Stimulated activated CD8-positive, alpha-beta memory T cell treated with anti-CD3 and anti-CD28 coated beads, Interleukin-4, amount 100 ng/mL, for 1 hour (primary cell): ENCODE results near the gene MGAT4C.

Experiments used
- DNase-seq, 2 donors: peaks; one replicate each; pipeline ENCODE4 v3.0.0-alpha.2; 2020; ENCODE audit warnings: low read depth in 2 of 2, low spot score in 1 of 2

Gene MGAT4C

GRCh38 chr12:85985996-85986395 lies 270.2 kb downstream of the MGAT4C start:
- DNase-seq: no peak

GRCh38 chr12:85983601-85984000 lies 272.6 kb downstream of the MGAT4C start:
- DNase-seq: no peak

GRCh38 chr12:85979641-85980040 lies 276.6 kb downstream of the MGAT4C start:
- no peak for DNase-seq

GRCh38 chr12:85975716-85976115 lies 280.5 kb downstream of the MGAT4C start:
- DNase-seq: no peak

- no peak for DNase-seq
These were observed 284.4 kb downstream of the MGAT4C start for GRCh38 chr12:85971800-85972199.

GRCh38 chr12:85968606-85969005 lies 287.6 kb downstream of the MGAT4C start:
- DNase-seq: no peak

- DNase-seq: no peak
These were observed 292.9 kb downstream of the MGAT4C start for GRCh38 chr12:85963326-85963725.

- DNase-seq: no peak
These were observed 300.1 kb downstream of the MGAT4C start for GRCh38 chr12:85956081-85956480.

GRCh38 chr12:85955127-85955526 lies 301.1 kb downstream of the MGAT4C start:
- no peak for DNase-seq

- no peak for DNase-seq
These were observed 304.4 kb downstream of the MGAT4C start for GRCh38 chr12:85951823-85952222.

- DNase-seq: no peak
These were observed 306.9 kb downstream of the MGAT4C start for GRCh38 chr12:85949253-85949652.

- DNase-seq: no peak
These were observed 307.9 kb downstream of the MGAT4C start for GRCh38 chr12:85948340-85948739.

- DNase-seq: no peak
These were observed 308.9 kb downstream of the MGAT4C start for GRCh38 chr12:85947286-85947685.

GRCh38 chr12:85946375-85946774 lies 309.8 kb downstream of the MGAT4C start:
- no peak for DNase-seq

- no peak for DNase-seq
These were observed 329.0 kb downstream of the MGAT4C start for GRCh38 chr12:85927166-85927565.

- DNase-seq: no peak
These were observed 332.3 kb downstream of the MGAT4C start for GRCh38 chr12:85923767-85924331.

- DNase-seq: no peak
These were observed 335.8 kb downstream of the MGAT4C start for GRCh38 chr12:85920324-85920947.
